ENCODE measurements around the gene POU6F2. TPM values are rescaled to one million over a fixed set of nuclear protein-coding genes. Genes with fewer than 3 reads are reported as not detected.

The POU6F2 gene
- total RNA-seq, 1 donor from 2014 or later = 34.7 TPM

DNA sequence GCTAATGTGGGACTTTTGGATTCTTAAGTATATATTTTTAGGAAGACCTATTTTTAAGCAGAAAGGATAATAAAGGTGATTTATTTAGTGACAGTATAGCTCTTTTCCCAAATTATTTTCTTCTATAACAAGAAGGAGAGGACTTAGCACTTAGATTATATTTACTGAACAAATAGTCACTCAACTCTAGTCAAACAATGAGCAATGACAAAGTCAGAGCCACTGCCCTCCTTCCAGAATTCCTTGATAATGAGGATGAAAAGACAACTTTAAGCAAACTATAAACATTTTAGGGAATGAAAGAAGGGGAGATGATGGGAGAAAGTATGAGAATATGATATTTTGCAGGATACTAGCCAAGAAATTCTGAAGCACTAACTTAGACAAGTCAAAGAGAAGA is 295.0 kb downstream of the POU6F2 start:
- DNase-seq = no peak
- H3K36me3 Mint-ChIP-seq (ENCODE audit: unreplicated experiment) = no peaks in the 10 kb centered on the region

DNA sequence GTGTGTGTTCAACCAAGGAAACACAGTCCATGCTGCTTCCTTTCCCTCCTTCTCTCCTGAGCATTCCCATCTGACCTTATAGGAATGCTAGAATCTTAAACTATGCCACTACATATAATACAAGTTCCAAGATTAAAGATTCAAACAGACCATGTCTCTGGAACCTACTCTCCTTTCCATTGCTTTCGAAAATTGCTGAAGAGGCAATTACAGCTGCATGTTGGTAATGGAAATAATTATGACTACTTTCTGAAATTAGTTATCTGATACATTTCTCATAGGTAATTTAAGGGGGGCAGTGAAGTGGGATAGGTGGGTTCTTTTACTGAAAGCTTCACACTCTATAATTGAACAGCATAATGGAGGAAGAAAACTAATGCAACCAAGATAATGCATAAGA is 302.6 kb downstream of the POU6F2 start:
- H3K9me3 Mint-ChIP-seq (ENCODE audit: unreplicated experiment) = peaks cover 3% of the 10 kb centered on the region
- no peak overlapping the region for H3K4me3 Mint-ChIP-seq (ENCODE audit: unreplicated experiment)
- H3K27ac Mint-ChIP-seq (ENCODE audit: unreplicated experiment) = no peak overlapping the region
- no peaks in the 10 kb centered on the region for H3K36me3 Mint-ChIP-seq (ENCODE audit: unreplicated experiment)
- no peak for DNase-seq
- no peak for TF ChIP-seq CTCF (IDR thresholded peaks at IDR 0.05; ENCODE audit: partially characterized antibody, unreplicated experiment)
- H3K27me3 Mint-ChIP-seq (ENCODE audit: unreplicated experiment) = no peaks in the 10 kb centered on the region
- H3K4me1 Mint-ChIP-seq (ENCODE audit: low read depth, unreplicated experiment) = no peaks in the 10 kb centered on the region

More for the DNA sequence above, 295.0 kb downstream of the POU6F2 start:
- H3K9me3 Mint-ChIP-seq (ENCODE audit: unreplicated experiment) = no peaks in the 10 kb centered on the region
- TF ChIP-seq CTCF (IDR thresholded peaks at IDR 0.05; ENCODE audit: partially characterized antibody, unreplicated experiment) = no peak
- peaks cover 8% of the 10 kb centered on the region for H3K4me1 Mint-ChIP-seq (ENCODE audit: low read depth, unreplicated experiment)
- no peak overlapping the region for H3K4me3 Mint-ChIP-seq (ENCODE audit: unreplicated experiment)
- H3K27me3 Mint-ChIP-seq (ENCODE audit: unreplicated experiment) = no peaks in the 10 kb centered on the region
- no peak overlapping the region for H3K27ac Mint-ChIP-seq (ENCODE audit: unreplicated experiment)

DNA sequence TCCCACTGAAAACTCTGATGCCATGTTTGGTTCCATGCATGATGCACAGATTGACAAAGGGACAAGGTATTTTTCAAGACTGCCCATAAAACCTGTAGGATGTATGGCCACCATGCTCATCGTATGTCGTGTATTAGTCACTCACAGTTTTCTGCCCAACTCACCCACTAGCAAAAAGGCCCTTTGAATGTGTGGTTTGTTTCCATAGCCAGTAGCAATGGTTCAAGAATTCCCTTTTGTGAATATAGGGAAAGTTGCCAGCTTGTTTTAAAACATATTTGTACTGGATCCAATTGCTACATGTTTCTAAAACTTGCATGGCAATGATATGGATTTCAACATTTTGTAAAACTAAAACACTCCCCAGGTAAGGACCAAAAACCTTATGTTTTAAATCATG is 307.5 kb downstream of the POU6F2 start:
- Mint-ChIP-seq H3K9me3 (ENCODE audit: unreplicated experiment) (no peaks in the 10 kb centered on the region), H3K27me3 (ENCODE audit: unreplicated experiment) (peaks cover 3% of the 10 kb centered on the region), H3K4me1 (ENCODE audit: low read depth, unreplicated experiment) (peaks cover 15% of the 10 kb centered on the region), H3K27ac (ENCODE audit: unreplicated experiment) (no peak overlapping the region), H3K36me3 (ENCODE audit: unreplicated experiment) (no peaks in the 10 kb centered on the region), H3K4me3 (ENCODE audit: unreplicated experiment) (no peak overlapping the region)
- TF ChIP-seq CTCF (IDR thresholded peaks at IDR 0.05; ENCODE audit: partially characterized antibody, unreplicated experiment) = no peak
- DNase-seq = no peak

DNA sequence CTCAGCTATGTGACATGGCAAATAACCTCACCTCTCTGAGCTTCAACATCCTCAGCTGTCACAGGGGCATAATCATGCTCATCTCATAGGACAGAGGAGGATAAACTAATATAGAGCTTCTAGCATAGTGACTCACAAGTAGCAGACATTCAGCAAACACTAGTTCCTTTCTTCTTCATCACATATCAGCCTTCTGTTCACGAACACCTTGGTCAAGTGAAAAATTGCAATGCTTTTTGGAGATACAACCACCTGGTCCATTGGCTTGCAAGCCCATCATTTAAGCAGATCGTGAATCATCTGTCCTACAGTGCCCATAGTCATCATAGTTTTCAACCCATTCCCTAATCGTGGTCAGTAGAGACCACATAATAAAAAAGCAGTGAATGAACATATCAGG is 310.6 kb downstream of the POU6F2 start:
- Mint-ChIP-seq H3K27me3 (ENCODE audit: unreplicated experiment) (peaks cover 3% of the 10 kb centered on the region), H3K4me3 (ENCODE audit: unreplicated experiment) (no peak overlapping the region), H3K27ac (ENCODE audit: unreplicated experiment) (no peak overlapping the region), H3K9me3 (ENCODE audit: unreplicated experiment) (no peaks in the 10 kb centered on the region), H3K4me1 (ENCODE audit: low read depth, unreplicated experiment) (peaks cover 15% of the 10 kb centered on the region), H3K36me3 (ENCODE audit: unreplicated experiment) (no peaks in the 10 kb centered on the region)
- no peak for TF ChIP-seq CTCF (IDR thresholded peaks at IDR 0.05; ENCODE audit: partially characterized antibody, unreplicated experiment)
- no peak for DNase-seq

- no peak for TF ChIP-seq CTCF (IDR thresholded peaks at IDR 0.05; ENCODE audit: partially characterized antibody, unreplicated experiment)
- no peak for DNase-seq
- peaks cover 14% of the 10 kb centered on the region for H3K4me1 Mint-ChIP-seq (ENCODE audit: low read depth, unreplicated experiment)
- no peak overlapping the region for H3K4me3 Mint-ChIP-seq (ENCODE audit: unreplicated experiment)
- peaks cover 6% of the 10 kb centered on the region for H3K36me3 Mint-ChIP-seq (ENCODE audit: unreplicated experiment)
- H3K9me3 Mint-ChIP-seq (ENCODE audit: unreplicated experiment) = no peaks in the 10 kb centered on the region
- no peak overlapping the region for H3K27ac Mint-ChIP-seq (ENCODE audit: unreplicated experiment)
- H3K27me3 Mint-ChIP-seq (ENCODE audit: unreplicated experiment) = peaks cover 3% of the 10 kb centered on the region
Measured at GRCh38 chr7:39291628-39292410, 314.1 kb downstream of the POU6F2 start.
